Measurements from ENCODE around the gene CREB5. TPM values are rescaled to one million over a fixed set of nuclear protein-coding genes. Genes with fewer than 3 reads are reported as not detected.

CREB5 gene
- total RNA-seq, 1 experiment from 2014 or later = 3.8 TPM

DNA sequence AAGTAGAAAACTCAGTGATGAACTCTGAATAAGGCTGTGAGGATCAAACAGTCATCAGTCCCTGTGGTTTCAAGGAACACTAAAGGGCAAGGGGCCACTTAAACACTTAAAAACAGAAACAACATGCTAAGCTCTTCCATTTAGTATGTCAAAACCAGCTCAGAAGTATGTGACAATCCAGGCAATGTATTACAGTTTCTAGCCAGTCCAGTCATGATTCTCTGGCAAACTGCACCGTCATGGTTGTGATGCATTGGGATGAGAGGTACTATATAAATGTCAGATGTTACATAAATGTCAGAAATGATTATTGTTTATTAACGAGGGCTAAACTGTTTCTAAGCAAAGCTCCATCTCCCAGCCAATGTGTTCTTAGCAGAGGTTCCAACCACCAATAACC lies 4.7 kb upstream of the CREB5 start:
- DNase-seq (ENCODE audit: low read depth) = peak; percentile 13

DNA sequence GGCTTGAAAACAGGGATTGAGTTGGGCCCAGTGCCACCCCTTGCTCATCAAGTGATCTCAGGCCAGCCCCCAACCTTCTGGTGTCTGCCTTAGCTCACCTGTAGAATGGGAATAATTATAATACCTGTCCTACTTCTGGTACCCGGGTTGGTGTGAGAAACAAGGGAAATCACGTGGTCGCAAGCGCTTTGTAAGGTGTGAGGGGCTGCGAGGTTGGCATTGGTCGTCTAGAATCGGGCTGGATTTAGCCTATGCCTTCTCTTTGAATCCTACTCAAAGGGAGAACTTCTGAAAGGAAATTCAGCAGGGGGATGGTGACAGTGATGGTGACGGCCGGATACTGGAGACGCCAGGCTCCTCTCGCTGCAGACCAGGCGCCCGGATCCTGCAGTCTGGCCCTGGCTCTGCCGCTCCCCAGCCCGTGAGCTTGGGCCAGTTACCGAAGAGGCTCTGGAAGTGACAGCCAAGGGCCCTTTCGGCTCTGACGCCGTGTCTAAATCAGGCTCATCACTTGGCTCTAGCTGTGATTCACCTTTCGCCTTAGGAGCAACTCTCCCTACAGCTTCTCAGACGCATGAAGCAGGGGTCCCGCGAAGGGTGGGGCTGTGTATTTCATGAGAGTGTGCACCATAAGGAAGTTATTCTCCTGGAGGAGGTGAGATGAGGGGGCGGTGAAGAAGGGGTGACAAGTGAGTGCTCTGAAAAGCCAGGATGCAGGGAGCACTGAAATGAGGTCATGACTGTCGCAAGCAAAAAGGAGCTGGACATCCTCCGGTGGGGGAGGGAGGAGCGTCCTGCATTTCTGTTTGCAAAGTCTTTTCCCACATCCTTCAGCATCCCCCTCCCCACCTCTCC lies 4.0 kb upstream of the CREB5 start:
- peak; percentile 33 for DNase-seq (ENCODE audit: low read depth)

DNA sequence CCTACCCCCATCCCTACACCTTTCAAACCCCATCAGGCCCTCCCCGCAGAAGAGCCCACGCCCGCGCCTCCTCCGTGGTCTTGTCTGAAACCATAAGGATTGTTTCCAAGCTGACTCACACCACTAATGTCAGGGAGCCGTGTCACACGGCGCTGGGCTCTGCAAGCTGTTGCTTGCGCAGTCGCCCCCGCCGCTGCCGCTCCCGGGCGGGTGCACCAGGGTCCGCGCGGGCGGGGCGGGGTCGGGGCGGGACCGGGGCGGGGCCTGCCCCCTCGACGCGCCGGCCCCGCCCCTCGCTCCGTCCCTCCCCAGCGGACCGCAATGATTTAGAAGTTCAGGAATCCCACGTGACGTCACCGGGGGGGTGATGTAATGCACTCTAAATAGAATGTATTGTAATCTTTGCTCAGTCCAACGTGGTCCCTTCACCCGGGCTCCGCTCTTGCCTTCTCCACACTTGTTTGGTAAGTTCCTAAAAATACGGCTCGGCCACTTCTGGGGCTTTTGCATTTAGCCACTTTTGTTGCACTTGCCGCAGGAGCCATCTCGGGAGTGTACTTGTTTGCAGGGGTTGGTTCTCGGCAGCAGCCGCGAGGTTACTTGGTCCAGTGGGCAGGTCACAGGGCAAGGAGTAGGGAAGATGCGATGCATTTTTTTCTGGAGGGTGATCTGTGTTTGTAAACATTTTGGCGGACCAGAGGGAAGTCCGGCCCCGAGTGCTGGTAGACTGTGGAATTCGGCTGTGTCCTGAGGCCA lies 3.2 kb upstream of the CREB5 start:
- peak; percentile 89 for DNase-seq (ENCODE audit: low read depth)

DNA sequence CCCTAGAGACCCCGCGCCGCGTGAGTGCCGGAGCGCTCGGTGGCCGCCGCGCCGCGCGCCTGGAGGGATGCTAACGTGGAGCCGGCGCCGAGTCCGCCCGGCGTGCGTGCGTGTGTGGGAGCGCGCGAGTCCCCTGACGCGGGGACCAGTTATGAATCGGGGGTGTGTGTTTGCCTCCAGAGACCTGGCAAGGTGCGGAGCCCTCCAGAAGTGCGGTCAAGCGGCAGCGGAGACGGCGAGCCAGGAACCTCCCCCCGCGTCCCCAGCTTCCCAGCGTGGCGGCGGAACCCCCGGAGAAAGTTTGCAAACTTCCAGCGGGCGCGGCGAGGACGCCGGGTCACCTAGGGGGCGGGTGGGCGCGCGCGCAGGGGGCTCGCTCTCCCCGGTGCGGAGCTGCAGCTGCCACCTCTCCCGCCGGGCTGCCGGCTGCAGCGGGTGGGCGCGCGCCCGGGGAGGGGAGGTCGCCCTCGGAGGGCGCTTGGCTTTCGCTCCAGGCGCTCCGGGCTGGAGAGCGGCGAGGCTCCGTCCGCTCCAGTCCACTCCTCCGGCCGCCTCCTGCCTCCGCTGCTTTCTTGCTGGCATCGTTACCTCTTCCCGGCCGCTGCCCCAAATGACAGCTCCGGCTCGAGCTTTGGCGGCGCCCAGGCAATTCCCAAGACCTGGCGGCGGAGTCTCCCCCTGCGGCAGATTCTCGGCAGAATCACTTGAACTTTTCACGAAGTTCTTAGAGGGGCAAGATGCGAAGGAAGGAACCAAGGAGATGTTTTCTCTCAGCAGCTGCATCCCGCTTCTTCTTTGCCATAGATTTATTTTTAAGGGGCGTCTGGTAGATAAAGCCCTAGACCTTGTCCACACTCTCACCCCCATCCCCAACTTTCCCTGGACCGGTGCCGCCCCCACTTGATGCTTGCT lies 2.3 kb upstream of the CREB5 start:
- DNase-seq (ENCODE audit: low read depth) = peak; percentile 47

DNA sequence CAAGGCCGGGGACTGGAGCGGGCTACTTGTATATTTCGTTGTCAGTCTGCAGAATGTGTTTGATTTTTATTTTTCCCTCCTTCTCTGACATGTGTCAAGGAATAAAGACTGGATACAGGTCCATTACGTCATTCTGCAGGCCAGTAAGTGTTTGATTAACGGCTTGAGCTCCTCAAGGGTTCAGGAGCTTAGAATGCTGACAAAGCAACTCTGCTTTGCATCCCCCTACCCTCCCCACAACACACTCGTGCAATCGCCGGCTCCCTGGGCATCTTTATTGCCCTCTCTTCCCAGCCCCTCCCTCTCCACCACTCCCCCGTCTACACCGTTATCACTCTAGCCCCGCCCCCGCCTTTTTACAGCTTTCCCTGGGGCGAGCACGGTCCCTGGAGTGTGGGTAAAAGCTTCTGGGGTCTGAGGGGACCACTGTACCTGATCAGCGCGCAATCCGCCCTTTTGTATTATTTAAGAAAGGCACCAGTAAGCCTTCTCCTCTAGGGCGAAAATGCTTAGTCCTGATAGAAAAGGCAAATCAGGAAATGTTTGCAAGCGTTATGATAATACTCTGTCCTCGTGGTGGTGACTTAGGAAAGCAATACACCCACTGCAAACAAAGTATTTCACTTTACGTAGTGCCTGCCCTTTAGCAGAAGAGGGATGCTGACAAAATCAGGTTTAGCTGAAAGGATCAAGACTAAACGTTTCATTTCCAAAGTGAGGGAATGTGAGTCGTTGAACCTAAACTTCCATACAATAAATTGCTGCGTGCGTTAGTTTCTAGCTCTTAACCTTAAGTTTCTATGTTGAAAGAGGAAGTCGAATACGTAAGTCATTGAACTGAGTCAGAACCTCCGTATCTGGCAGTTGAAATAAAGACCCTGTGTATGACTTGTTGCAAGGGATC lies 1.4 kb upstream of the CREB5 start:
- DNase-seq (ENCODE audit: low read depth) = peak; percentile 13

DNA sequence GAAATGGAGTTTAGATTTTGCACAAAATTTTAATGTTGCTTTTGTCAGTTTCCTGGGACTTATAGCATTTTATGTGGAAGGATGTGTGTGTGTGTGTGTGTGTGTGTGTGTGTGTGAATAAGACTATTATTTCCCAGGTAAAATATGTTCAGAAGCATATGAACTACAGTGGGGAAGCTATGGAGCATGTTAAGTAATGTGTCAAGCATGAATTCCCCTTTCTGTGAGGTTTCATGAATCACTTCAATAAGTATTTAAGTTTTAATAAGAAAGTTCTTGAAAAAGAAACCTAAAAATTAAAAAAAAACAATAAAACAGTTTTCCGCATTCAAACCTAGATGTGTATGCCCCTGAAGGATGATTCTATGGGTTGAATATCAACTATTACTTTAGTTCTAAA lies 693 bp downstream of the CREB5 start:
- no peak for DNase-seq (ENCODE audit: low read depth)

DNA sequence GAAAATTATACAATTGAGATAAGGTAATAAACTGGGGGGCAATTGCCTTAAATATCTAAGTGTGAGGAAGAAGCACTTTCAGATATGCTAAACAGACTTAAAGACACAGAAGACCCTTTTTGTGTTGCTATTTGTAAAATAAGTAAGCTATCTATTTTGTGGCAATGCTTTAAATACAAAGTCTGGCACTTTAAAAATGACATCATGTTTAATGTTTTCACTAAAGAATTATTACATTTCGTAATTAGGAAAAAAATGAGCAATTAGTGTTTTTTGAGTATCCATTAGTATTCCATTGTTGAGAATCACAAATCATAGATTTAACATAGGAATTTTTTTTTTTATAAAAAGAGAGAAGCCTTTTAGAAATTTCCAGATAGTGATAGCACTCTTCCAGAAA lies 2.1 kb downstream of the CREB5 start:
- no peak for DNase-seq (ENCODE audit: low read depth)

DNA sequence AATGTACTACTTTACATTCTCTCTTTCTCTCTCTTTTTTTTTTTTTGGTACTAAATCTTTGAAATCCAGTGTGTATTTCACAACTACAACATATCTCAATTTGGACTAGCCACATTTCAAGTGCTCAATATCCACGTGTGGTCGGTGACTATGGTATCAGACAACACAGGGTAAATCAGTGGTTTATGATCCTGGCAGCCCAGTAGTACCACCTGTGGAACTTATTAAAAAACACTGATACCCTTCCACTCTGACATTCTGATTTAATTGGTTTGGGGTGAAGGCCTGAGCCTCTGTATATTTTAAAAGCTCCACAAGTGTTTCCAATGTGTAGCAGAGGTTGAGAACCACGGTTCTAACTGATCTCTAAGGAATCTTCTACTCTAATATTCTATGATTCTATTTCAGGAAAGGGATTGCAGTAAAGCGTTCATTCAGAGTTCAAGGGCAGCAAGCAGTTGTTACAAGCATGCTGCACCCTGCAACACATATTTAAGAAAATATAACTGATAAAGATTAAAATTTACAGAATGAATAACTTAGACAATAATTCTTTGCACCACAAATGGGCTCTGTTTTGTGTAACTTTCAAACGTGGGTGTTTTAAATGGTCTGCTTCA lies 5.1 kb downstream of the CREB5 start:
- no peak for DNase-seq (ENCODE audit: low read depth)

DNA sequence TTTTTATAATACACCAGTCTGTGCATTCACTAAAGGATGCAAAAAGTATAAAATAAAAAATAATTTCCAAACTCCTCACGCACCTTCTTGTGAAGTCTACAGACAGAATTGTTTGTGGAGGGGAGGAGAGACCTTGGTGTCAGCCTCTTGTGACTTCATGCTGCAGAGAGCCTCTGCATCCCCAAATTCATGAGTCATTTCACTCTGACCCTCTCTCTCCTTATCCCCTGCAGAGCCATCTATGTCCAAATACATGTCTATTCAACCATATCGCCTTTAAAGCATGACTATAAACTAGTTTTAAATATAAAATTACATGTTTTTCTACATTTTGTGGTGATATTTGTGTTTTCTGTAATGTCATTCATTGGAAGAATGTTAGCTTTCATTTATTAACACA lies 6.0 kb downstream of the CREB5 start:
- DNase-seq (ENCODE audit: low read depth) = no peak

DNA sequence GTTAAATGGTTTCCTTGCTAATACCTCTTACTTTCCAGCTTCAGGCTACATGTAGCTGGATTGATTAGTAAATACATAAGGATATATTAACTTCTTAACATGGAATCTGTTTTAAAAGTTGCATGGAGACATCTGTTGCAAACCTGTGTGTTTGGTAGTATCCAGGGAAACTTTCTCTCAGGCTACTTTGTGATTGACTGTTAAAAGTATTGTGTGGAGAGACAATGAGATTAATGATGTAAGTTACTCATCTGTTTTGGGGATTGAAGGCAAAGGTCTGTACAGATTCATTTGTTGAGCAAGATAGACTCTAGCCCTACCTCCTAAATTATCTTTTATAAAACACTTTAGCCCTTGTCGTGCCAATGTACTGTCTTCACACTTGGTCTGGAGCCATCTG lies 6.6 kb downstream of the CREB5 start:
- DNase-seq (ENCODE audit: low read depth) = no peak

DNA sequence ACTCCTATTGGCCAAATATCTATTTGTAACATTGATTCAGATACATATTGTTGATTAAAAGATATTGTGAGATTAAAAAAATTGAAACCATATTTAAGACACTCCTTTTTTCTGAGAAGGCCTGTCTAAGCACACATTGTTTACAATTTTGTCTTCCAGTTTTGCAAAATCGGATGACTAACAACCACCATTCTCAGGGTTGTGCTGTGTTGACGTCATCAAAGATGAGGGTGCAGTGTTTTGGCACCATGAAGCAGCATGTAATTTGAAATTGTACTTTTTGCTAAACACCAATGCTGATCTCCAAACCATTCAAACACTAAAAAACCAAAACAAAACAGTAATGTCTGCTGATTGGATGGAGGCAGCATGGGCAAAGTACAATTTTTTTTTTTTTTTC lies 7.4 kb downstream of the CREB5 start:
- peak; percentile 40 for DNase-seq (ENCODE audit: low read depth)

DNA sequence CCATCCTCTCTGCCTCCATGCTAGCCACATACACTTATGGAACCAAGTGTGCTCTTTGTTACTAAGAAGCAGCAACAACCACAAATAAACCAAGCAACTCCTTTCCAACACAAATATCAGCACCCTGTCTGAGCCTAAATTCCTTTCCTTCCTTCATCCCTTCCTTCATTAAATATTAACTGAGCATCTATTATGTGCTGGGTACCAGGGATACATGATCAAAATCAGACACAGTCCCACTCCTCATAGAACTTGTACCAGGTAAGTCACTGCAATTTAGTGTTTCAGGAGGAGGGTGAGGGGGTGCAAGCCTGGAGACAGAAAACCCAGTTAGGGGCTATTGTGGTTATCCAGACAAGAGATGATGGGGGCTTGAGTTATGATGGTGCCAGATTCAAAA lies 10.8 kb downstream of the CREB5 start:
- no peak for DNase-seq (ENCODE audit: low read depth)

DNA sequence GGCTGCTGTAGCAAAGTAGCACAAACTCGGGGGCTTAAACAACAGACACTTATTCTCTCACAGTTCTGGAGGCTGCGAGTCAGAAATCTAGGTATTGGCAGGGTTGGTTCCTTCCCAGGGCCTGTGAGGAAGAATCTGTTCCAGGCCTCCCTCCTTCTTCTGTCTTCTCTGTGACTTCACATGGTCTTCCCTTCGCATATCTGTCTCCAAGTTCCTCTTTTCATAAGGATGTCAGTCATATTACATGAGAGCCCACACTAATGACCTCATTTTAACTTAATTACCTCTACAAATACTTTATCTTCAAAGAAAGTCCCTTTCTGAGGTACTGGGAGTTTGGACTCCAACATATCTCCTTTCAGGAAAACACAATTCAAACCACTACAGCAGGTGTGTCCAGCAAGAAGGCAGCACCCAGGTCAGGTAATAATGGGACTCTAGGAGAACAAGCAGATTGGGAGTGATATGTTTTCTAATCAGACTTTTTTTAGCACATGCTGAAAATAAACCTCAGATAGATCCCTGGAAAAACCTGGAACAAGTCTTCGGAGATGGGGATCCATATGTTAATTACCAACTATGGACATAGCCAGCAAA lies 11.7 kb downstream of the CREB5 start:
- no peak for DNase-seq (ENCODE audit: low read depth)

DNA sequence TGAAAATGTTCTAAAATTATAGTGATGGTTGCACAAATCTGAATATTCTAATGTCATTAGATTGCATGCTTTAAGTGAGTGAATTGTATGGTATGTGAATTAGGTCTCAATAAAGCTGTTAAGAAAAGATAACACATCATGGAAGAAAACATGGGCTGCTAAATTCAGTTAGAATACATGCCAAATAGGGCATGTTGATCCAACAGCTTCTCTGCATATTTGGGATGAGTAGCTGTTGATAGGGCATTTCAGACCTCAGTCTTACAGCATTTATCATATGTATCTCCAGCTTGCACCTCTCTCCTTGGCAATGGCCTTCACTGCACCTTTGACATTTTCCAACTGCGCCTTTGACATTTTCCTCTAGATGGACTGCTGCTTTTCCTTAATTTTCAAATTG lies 13.2 kb downstream of the CREB5 start:
- no peak for DNase-seq (ENCODE audit: low read depth)

DNA sequence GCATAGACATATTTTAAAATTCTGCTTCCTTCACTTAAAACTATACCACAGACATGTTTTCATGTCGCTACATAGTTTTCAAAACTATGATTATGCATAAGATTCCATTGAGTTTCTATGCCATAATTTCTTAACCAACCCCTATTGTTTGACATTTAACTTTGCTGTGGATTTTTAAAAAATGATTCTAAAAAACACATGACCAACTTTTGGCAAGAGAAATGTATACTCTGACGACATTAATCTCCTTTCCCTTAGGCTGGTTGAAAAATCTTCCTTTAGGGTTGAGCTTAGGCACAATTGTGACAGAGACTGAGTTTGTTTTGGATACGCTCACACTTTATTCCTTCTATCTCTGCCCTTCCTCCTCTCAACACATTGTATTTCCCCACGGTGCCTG lies 14.9 kb downstream of the CREB5 start:
- no peak for DNase-seq (ENCODE audit: low read depth)

DNA sequence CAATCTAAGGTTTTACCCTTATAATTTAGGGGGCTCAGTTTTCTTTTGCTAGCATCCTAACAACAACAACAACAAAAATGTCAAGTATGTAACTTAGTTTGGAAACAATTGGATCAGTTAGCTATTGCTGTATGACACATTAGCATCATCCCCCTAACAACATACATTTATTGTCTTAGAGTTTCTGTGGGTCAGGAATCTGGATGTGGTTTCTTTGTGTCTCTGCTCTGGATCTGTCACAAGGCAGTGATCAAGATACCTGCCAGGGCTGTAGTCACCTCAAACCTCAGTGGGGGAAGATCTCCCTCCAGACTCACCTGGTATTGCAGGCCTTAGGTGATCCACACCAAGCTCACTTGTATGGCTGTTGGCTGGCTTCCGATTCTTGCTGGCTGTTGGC lies 18.3 kb downstream of the CREB5 start:
- DNase-seq (ENCODE audit: low read depth) = no peak

DNA sequence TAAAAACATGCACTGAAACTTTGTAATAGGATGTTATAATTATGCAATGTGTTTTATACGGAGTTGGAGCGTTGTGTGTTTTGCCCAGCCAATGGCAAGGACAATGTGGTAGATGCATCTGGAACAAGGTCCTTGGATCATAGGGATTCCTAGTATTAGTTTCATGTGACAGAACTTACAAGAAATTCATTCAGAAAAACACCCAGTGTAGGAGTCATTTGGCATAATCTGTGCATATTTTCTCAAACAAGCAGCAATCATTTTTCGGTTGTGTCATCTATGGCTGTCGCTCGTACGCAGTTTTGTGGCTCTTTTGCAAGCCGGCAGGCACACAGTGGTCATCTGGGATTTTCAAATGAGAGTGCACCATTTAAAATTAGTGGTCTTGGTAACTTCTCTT lies 19.8 kb downstream of the CREB5 start:
- no peak for DNase-seq (ENCODE audit: low read depth)

DNA sequence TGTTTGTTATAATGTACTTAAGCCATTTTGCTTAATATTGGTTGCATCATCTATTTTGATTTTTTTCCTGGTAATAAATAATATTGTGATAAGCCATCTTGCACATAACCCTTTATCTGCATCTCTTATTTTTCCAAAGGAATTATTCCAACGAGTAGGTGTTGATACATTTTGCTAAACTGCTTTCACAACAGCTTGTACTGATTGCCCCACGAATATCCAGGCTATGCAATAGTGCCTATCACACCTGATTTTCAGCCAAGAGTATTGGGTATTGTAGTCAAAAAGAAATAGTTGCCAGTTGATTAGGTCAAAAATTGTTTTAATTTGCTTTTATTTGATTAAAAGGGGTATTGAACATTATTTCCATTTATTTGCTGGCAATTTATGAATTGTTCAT lies 20.7 kb downstream of the CREB5 start:
- no peak for DNase-seq (ENCODE audit: low read depth)

DNA sequence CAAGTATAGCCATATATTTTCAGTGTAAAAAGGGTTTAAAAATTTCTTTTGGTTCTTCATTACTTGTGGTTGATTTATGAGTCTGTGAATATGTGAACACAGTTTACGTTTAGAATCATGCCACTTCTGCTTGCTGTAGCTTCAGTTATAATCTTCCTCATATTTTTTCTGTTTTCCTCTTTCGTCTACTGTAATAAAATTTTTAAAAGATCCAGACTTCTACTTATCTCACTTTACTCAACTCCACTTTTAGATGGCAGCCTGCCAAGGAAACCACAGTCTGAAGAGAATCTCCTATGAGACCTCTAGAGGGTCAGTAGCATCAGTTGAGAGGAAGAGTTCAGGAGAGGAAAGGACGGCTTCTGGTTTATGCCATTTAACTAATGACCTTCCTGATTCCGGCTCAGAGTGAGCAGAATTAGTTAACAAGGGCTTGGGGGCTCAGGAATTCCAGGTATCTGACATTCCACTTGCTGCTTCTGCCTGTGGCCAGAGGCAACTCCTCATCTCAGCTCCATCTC lies 21.4 kb downstream of the CREB5 start:
- peak; percentile 32 for DNase-seq (ENCODE audit: low read depth)

DNA sequence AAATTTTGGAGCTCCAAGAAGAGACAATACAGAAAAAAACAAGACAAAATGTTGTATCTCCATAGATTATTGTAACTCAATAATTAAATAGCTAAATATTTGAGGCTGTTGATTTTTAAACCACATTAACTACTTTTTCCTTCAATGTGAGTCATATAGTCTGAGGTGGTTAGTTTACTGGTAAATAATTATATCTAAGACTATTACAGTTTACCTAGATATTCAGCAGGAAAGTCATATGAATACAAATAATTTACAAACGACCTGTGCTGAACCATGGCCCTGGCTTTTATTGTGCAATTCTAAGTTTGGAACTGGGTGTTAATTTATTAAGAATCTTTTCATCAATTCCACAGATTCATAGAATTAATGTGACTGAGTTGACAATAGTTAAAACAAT lies 22.2 kb downstream of the CREB5 start:
- DNase-seq (ENCODE audit: low read depth) = no peak
